ENCODE data around the gene PCSK1N. TPM values are rescaled to one million over a fixed set of nuclear protein-coding genes. Genes with fewer than 3 reads are reported as not detected.

Gene PCSK1N
- total RNA-seq, 1 experiment from 2014 or later: 0.22 TPM

DNA sequence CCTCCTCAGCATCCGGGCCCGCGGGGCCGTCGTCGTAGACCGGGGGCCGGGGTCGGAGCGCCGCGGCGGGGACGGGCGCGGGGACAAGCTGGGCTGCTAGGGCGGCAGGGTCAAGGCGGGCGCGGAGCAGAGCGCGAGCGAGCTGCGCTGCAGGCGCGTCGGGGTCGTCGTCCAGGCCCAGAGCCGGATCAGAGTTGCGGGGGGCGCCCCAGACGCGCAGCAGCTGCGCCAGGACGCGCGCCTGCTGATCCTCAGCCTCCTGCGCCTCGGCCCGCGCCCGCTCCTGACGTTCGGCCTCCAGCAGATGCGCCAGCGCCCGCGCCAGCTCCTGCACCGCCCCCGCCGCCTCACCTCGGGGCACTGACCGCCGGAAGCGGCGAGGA, 3.5 kb downstream of the PCSK1N start:
- no TSS peak for BruUV-seq (replicated peaks)
- no peaks in the 10 kb centered on the region for H4K20me1 ChIP-seq (ENCODE audit: insufficient read depth)
- no peak for DNase-seq (ENCODE audit: low read depth, low spot score)
- RAD21 ChIA-PET (ENCODE audit: low non-redundant PET in 1 of 2, low total read pairs in 2 of 2, uncharacterized antibody in 2 of 2, unreplicated experiment in 2 of 2): no interaction called here
- TF ChIP-seq EGR1 (IDR thresholded peaks at IDR 0.05; ENCODE audit: low read depth) (no peak), CBX3 (IDR thresholded peaks at IDR 0.05; ENCODE audit: low read depth) (no peak), SRF (IDR thresholded peaks at IDR 0.05; ENCODE audit: low read depth) (no peak), RAD21 (IDR thresholded peaks at IDR 0.05; ENCODE audit: low read depth) (no peak), ZFX (IDR thresholded peaks at IDR 0.05) (no peak), TCF7L2 (IDR thresholded peaks at IDR 0.05; ENCODE audit: borderline replicate concordance, extremely low read depth, insufficient read depth, insufficient read length) (no peak), EZH2phosphoT487 (IDR thresholded peaks at IDR 0.05; ENCODE audit: borderline replicate concordance) (no peak), YY1 (IDR thresholded peaks at IDR 0.05; ENCODE audit: extremely low read depth, insufficient replicate concordance, low read depth, low read length) (no peak), ELF1 (IDR thresholded peaks at IDR 0.05; ENCODE audit: borderline replicate concordance, low read depth) (no peak), CEBPB (IDR thresholded peaks at IDR 0.05; ENCODE audit: low read depth) (no peak), EZH2 (IDR thresholded peaks at IDR 0.05) (no peak), POLR2AphosphoS5 (IDR thresholded peaks at IDR 0.05; ENCODE audit: low read depth, low read length) (no peak), ZNF274 (IDR thresholded peaks at IDR 0.05; ENCODE audit: low read depth, low read length) (no peak)
- TF ChIP-seq, protein P1, sequence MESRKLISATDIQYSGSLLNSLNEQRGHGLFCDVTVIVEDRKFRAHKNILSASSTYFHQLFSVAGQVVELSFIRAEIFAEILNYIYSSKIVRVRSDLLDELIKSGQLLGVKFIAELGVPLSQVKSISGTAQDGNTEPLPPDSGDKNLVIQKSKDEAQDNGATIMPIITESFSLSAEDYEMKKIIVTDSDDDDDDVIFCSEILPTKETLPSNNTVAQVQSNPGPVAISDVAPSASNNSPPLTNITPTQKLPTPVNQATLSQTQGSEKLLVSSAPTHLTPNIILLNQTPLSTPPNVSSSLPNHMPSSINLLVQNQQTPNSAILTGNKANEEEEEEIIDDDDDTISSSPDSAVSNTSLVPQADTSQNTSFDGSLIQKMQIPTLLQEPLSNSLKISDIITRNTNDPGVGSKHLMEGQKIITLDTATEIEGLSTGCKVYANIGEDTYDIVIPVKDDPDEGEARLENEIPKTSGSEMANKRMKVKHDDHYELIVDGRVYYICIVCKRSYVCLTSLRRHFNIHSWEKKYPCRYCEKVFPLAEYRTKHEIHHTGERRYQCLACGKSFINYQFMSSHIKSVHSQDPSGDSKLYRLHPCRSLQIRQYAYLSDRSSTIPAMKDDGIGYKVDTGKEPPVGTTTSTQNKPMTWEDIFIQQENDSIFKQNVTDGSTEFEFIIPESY (IDR thresholded peaks at IDR 0.05; ENCODE audit: extremely low read depth, insufficient replicate concordance, low read length): no peak
- TF ChIP-seq, protein P2, sequence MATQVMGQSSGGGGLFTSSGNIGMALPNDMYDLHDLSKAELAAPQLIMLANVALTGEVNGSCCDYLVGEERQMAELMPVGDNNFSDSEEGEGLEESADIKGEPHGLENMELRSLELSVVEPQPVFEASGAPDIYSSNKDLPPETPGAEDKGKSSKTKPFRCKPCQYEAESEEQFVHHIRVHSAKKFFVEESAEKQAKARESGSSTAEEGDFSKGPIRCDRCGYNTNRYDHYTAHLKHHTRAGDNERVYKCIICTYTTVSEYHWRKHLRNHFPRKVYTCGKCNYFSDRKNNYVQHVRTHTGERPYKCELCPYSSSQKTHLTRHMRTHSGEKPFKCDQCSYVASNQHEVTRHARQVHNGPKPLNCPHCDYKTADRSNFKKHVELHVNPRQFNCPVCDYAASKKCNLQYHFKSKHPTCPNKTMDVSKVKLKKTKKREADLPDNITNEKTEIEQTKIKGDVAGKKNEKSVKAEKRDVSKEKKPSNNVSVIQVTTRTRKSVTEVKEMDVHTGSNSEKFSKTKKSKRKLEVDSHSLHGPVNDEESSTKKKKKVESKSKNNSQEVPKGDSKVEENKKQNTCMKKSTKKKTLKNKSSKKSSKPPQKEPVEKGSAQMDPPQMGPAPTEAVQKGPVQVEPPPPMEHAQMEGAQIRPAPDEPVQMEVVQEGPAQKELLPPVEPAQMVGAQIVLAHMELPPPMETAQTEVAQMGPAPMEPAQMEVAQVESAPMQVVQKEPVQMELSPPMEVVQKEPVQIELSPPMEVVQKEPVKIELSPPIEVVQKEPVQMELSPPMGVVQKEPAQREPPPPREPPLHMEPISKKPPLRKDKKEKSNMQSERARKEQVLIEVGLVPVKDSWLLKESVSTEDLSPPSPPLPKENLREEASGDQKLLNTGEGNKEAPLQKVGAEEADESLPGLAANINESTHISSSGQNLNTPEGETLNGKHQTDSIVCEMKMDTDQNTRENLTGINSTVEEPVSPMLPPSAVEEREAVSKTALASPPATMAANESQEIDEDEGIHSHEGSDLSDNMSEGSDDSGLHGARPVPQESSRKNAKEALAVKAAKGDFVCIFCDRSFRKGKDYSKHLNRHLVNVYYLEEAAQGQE (IDR thresholded peaks at IDR 0.05; ENCODE audit: low read depth): no peak
- TF ChIP-seq, protein P3, sequence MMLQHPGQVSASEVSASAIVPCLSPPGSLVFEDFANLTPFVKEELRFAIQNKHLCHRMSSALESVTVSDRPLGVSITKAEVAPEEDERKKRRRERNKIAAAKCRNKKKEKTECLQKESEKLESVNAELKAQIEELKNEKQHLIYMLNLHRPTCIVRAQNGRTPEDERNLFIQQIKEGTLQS (IDR thresholded peaks at IDR 0.05): no peak
- TF ChIP-seq, protein P4, sequence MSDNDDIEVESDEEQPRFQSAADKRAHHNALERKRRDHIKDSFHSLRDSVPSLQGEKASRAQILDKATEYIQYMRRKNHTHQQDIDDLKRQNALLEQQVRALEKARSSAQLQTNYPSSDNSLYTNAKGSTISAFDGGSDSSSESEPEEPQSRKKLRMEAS (IDR thresholded peaks at IDR 0.05): no peak
- TF ChIP-seq, protein P5, sequence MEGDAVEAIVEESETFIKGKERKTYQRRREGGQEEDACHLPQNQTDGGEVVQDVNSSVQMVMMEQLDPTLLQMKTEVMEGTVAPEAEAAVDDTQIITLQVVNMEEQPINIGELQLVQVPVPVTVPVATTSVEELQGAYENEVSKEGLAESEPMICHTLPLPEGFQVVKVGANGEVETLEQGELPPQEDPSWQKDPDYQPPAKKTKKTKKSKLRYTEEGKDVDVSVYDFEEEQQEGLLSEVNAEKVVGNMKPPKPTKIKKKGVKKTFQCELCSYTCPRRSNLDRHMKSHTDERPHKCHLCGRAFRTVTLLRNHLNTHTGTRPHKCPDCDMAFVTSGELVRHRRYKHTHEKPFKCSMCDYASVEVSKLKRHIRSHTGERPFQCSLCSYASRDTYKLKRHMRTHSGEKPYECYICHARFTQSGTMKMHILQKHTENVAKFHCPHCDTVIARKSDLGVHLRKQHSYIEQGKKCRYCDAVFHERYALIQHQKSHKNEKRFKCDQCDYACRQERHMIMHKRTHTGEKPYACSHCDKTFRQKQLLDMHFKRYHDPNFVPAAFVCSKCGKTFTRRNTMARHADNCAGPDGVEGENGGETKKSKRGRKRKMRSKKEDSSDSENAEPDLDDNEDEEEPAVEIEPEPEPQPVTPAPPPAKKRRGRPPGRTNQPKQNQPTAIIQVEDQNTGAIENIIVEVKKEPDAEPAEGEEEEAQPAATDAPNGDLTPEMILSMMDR (IDR thresholded peaks at IDR 0.05 in 2 of 3, conservative IDR thresholded peaks at IDR 0.05 in 1 of 3; ENCODE audit: borderline replicate concordance in 1 of 3, insufficient read depth in 1 of 3, low read depth in 2 of 3, low read length in 2 of 3): no peak
- H3K79me2 ChIP-seq (ENCODE audit: insufficient read depth, low read length): no peaks in the 10 kb centered on the region
- no peak overlapping the region for H3K4me3 ChIP-seq (replicated peaks in 1 of 2; ENCODE audit: low read depth in 1 of 2, low read length in 2 of 2)
- no peak overlapping the region for H2AFZ ChIP-seq (ENCODE audit: low read depth, low read length, poor library complexity, severe bottlenecking)
- H3K4me2 ChIP-seq (ENCODE audit: low read length): no peak overlapping the region
- H3K9me2 ChIP-seq (ENCODE audit: insufficient read depth): no peaks in the 10 kb centered on the region
- H3K27ac ChIP-seq (ENCODE audit: low read depth, low read length): no peak overlapping the region
- ATAC-seq: no peak
- no peaks in the 10 kb centered on the region for H3K27me3 ChIP-seq (ENCODE audit: insufficient read depth, low read length)
- intact Hi-C loops (cut with micrococcal nuclease): no loop called here
- POLR2A ChIA-PET: no interaction called here
- no peaks in the 10 kb centered on the region for H3K4me1 ChIP-seq (ENCODE audit: control insufficient read depth in 1 of 2, insufficient read depth in 2 of 2, low read length in 2 of 2)
- H3K36me3 ChIP-seq (ENCODE audit: control insufficient read depth in 1 of 2, insufficient read depth in 2 of 2, low read length in 2 of 2): no peaks in the 10 kb centered on the region
- H3K9me3 ChIP-seq (ENCODE audit: control insufficient read depth in 1 of 2, insufficient read depth in 1 of 2, low read depth in 1 of 2, low read length in 2 of 2): no peaks in the 10 kb centered on the region
- no peak overlapping the region for H3K9ac ChIP-seq (ENCODE audit: low read length)
- CTCF ChIA-PET: no interaction called here

Data from HCT116 (cell line).